ENCODE measurements around the gene PLD3.

Gene PLD3, protein sequence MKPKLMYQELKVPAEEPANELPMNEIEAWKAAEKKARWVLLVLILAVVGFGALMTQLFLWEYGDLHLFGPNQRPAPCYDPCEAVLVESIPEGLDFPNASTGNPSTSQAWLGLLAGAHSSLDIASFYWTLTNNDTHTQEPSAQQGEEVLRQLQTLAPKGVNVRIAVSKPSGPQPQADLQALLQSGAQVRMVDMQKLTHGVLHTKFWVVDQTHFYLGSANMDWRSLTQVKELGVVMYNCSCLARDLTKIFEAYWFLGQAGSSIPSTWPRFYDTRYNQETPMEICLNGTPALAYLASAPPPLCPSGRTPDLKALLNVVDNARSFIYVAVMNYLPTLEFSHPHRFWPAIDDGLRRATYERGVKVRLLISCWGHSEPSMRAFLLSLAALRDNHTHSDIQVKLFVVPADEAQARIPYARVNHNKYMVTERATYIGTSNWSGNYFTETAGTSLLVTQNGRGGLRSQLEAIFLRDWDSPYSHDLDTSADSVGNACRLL

DNA sequence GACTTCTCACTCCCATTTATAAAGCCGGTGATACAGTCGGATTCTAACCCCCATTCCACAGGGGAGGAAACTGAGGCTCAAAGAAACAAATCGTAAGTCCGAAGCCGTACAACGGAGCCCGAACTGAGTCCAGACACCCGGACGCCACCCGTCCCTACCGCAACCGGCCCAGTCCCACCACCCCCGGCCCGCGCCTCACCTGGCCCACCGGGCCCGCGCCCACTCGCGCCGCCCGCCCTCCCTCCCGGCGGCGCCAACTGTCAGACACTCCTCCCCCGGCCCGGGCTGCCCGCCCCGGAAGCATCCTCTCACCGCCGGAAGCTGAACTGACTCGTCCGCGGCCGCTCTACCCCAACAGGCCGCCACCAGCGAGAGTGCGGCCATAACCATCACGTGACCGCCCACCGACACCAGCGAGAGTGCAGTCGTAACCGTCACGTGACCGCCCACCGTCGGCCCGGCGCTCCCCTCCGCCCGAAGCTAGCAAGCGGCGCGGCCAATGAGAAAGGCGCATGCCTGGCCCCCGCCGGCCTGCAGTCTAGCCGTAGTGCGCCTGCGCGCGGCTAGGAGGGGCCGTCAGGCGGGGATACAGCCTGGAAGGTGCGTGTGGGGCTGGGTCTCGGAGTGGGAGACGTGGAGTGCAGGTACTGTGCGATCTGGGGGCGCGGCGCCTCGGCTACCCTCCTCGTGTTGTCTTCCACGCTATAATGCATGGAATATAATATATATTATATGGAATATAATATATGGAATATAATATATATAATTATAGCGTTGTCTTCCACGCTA, at the start of gene PLD3, which contains the start of gene C19orf47:
TSS of gene PLD3 (plus strand) at position 571 of the 789 bp plus-strand sequence. CDS start 17,789 bp downstream, outside the sequence.
TSS of gene C19orf47 (minus strand) at position 273 of the 789 bp plus-strand sequence. CDS start 6,540 bp downstream, outside the sequence.
- DNase-seq = peak; percentile 94

DNA sequence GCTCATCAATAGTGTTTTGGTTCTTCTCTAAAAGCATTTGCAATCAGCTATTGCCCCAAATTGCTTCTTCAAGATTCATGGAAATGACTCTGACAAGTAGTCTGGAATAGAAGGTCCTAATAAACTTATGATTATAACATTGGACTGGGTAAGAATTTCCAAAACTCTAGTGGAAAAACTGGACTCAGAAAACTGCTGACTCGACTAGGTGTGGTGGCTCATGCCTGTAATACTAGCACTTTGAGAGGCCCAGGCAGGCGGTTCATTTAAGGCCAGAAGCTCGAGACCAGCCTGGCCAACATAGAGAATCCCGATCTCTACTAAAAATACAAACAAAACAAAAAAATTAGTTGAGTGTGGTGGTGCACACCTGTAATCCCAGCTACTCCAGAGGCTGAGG, 47.8 kb upstream of the PLD3 start:
- DNase-seq = no peak

DNA sequence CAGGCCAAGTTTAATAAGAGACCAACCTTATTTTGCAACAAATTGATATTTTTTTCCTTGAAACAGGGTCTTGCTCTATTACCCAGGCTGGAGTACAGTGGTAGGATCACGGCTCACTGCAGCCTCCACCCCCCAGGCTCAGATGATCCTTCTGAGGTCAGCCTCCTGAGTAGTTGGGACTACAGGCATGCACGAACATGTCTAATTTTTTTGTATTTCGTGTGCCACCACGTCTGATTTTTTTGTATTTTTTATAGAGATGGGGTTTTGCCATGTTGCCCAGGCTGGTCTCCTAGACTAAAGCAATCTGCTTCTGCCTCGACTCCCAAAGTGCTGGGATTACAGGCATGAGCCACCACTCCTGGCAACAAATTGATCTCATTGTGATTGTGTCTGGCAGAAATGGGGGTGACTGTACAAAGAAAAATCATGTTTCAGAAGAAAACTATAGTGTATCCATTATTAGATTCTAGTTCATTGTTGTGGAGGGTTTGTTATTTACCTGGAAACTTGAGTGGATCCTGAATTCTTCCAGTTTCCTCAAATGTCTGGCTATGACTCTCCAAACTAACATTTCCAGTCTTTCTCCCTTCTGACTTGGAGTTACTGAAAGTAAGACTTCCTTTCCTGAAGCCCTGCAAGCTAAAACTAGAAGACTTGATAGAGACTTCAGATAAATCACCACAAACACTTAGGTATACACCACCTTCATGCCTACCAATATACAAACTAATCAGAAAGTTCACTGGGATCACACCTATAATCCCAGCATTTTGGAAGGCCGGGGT, 46.1 kb upstream of the PLD3 start:
- no peak for DNase-seq

DNA sequence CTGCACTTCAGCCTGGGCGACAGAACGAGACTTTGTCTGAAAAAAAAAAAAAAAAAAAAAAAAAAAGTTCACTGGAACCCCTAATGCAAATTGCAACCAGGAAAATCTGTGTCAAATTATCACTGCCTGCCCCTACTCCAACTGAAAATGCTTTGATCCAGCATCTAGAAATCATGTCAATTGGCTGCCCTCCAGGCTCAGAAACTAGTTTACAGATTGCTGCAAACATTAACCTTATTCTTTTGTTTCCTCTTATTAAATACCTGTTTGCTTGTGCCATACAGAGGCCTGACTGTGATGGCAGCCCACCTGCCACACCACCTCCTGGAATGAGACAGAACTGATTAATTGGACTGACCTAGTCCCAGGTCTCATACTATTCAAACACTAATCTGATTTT, 44.7 kb upstream of the PLD3 start:
- DNase-seq = no peak

GRCh38 chr19:40304306-40304705, 44.2 kb upstream of the PLD3 start:
- no peak for DNase-seq

GRCh38 chr19:40305403-40305802, 43.1 kb upstream of the PLD3 start:
- DNase-seq = peak; percentile 69

DNA sequence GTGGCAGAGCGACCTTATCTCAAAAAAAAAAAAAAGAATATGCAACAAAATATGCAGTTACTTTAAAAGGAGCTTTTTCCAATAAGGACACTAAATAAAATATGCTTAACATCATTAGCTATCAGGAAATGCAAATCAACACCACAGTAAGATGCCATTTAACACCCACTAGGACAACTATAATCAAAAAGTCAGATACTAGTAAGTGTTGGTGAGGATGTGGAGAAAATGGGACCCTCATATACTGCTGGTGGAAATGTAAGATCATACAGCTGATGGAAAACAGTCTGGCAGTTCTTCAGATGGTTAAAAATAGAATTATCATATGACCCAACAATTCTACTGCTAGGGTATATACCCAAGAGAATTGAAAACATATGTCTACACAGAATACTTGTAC, 38.8 kb upstream of the PLD3 start:
- DNase-seq = no peak

GRCh38 chr19:40312533-40312932, 36.0 kb upstream of the PLD3 start:
- no peak for DNase-seq

DNA sequence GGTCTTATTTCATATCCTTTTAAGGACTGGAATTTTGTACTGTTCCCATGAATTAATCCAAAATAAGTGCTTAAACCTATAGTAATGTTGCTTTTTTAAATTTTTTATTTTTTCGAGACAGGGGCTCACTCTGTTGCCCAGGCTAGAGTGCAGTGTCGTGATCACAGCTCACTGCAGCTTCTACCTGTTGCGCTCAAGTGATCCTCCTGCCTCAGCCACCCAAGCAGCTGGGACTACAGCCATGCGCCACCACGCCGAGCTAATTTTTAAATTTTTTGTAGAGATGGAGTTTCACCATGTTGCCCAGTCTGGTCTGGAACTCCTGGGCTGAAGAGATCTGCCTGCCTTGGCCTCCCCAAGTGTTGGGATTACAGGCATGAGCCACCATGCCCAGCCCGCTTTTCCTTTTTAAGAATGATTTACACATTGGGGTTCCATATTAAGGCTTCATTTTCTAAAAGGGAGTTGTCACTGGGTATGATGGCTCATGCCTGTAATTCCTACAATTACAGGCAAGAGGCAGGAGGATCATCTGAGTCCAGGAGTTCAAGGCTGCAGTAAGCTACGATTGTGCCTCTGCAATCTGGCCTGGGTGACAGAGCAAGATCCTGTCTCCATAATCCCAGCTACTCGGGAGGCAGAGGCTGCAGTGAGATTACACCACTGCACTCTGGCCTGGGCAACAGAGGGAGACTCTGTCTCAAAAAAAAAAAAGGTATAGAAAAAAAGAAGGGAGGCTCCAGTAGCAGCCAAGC, 35.1 kb upstream of the PLD3 start:
- DNase-seq = no peak

GRCh38 chr19:40314656-40315055, 33.8 kb upstream of the PLD3 start:
- no peak for DNase-seq

GRCh38 chr19:40315812-40316470, 32.6 kb upstream of the PLD3 start:
- DNase-seq = no peak

GRCh38 chr19:40317338-40317737, 31.2 kb upstream of the PLD3 start:
- no peak for DNase-seq

- DNase-seq = no peak
These were observed 27.9 kb upstream of the PLD3 start for GRCh38 chr19:40320558-40320935.

DNA sequence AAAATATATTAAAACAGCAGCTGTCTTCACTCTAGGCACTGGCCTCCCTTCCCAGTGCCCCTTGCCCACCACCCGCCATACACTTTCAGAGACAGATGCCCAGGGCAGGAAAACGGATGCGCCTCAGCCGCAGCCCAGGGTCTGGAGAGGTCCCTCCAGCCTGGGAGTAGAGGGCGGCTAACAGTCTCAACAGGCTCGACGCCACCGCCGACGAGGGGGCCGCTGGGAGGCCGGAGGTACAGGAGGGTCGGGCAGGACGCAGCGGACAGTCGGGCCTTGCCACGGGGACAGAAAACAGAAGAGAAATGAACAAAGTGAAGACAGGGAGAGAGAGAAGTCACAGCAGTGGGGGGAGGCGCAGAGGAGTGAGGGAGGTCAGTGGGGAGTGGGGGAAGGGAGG, 27.4 kb upstream of the PLD3 start:
- no peak for DNase-seq

GRCh38 chr19:40321566-40322270, 26.8 kb upstream of the PLD3 start:
- DNase-seq = no peak

GRCh38 chr19:40322271-40322610, 26.3 kb upstream of the PLD3 start:
- no peak for DNase-seq

DNA sequence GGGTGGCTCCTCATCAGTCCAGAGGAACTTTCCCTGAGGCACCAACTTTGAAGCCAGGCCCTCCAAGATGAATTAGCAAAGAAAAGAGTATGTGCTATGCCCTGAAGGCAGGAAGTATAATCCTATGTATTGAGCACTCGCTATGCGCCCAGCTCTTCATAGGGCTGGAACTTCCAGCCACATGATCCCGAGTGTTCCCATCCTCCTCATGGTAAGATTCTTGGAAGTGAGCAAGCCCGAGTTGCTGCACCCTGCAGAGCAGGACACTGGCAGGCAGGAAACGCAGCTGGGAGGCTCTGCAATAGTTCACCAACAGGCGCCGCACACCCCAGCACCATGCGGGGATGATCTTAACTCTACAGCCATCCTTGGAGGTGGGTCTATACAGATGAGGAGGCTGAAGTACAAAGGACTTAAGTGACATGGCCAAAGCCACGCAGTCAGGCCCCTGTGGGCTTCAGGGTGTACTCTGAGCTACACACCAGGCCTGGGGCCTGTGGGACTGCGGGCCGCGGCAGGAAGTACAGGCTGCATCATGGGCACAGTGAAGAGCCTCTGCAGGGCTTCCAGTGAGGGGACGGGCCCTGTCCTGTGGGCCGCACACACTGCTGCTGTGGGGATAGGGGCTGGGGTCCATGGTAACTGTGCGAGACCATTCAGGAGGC, 25.4 kb upstream of the PLD3 start:
- no peak for DNase-seq

- DNase-seq = no peak
These were observed 24.8 kb upstream of the PLD3 start for GRCh38 chr19:40323705-40324104.

- no peak for DNase-seq
These were observed 22.3 kb upstream of the PLD3 start for GRCh38 chr19:40326201-40326600.

DNA sequence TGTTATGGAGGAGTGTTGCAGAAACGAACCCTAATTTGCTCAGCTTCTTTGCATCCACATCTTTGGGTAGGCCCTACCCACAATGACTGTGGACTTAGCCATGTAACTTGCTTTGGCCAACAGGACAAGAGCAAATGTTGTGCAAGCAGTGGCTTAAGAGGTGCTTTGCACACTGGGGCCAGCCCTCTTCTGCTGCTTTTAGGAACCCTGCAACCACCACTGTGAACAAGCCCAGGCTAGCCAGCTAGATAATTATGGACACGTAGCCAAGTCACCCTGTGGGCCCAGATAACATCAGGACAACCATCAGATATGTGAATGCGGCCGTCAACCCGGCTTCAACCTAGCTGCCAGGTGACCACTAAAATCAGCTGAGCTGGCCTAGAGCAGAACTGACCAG, 17.4 kb upstream of the PLD3 start:
- no peak for DNase-seq

GRCh38 chr19:40332669-40333068, 15.8 kb upstream of the PLD3 start:
- DNase-seq = no peak
